ENCODE data around the gene GULP1. TPM values are rescaled to one million over a fixed set of nuclear protein-coding genes. Genes with fewer than 3 reads are reported as not detected.

GULP1 gene
- total and polyA plus RNA-seq, 2 experiments from 2014 or later = 94.6 to 181 TPM

- H3F3A ChIP-seq (replicated peaks; ENCODE audit: low read depth) = no peaks in the 10 kb centered on the region
- no peaks in the 10 kb centered on the region for H3K27me3 ChIP-seq (ENCODE audit: insufficient read depth)
- H3K4me2 ChIP-seq = no peak overlapping the region
- DNase-seq (ENCODE audit: low spot score) (no peak), ATAC-seq (no peak)
- no peaks in the 10 kb centered on the region for H3K36me3 ChIP-seq (ENCODE audit: insufficient read depth)
- Mint-ChIP-seq H3K36me3 (ENCODE audit: low read depth) (no peaks in the 10 kb centered on the region), H3K4me1 (peaks cover 2% of the 10 kb centered on the region; the same call in 1 of the 3 replicates), H3K9me3 (no peaks in the 10 kb centered on the region), H3K4me3 (no peak overlapping the region), H3K27ac (no peak overlapping the region), H3K27me3 (ENCODE audit: insufficient read depth, low read depth, poor library complexity) (no peaks in the 10 kb centered on the region)
- H3K4me1 ChIP-seq (ENCODE audit: insufficient read depth) = no peaks in the 10 kb centered on the region
- H3K79me2 ChIP-seq (replicated peaks; ENCODE audit: insufficient read depth) = no peaks in the 10 kb centered on the region
- no peak overlapping the region for H3K27ac ChIP-seq (ENCODE audit: low read depth)
- H3K9me2 ChIP-seq (ENCODE audit: insufficient read depth) = 0 out of 2 replicates have a peak, but pooled peaks cover 5% of the 10 kb centered on the region
- TF ChIP-seq ZNF114 (CRISPR knock-in tag; IDR thresholded peaks at IDR 0.05) (no peak), STAT1 (IDR thresholded peaks at IDR 0.05; ENCODE audit: unreplicated experiment) (no peak), ETS1 (IDR thresholded peaks at IDR 0.05) (no peak), POLR2AphosphoS5 (IDR thresholded peaks at IDR 0.05; ENCODE audit: low read depth) (no peak), EZH2phosphoT487 (IDR thresholded peaks at IDR 0.05; ENCODE audit: unreplicated experiment) (no peak), REST (IDR thresholded peaks at IDR 0.05; ENCODE audit: unreplicated experiment) (no peak)
- TF ChIP-seq, protein P1, sequence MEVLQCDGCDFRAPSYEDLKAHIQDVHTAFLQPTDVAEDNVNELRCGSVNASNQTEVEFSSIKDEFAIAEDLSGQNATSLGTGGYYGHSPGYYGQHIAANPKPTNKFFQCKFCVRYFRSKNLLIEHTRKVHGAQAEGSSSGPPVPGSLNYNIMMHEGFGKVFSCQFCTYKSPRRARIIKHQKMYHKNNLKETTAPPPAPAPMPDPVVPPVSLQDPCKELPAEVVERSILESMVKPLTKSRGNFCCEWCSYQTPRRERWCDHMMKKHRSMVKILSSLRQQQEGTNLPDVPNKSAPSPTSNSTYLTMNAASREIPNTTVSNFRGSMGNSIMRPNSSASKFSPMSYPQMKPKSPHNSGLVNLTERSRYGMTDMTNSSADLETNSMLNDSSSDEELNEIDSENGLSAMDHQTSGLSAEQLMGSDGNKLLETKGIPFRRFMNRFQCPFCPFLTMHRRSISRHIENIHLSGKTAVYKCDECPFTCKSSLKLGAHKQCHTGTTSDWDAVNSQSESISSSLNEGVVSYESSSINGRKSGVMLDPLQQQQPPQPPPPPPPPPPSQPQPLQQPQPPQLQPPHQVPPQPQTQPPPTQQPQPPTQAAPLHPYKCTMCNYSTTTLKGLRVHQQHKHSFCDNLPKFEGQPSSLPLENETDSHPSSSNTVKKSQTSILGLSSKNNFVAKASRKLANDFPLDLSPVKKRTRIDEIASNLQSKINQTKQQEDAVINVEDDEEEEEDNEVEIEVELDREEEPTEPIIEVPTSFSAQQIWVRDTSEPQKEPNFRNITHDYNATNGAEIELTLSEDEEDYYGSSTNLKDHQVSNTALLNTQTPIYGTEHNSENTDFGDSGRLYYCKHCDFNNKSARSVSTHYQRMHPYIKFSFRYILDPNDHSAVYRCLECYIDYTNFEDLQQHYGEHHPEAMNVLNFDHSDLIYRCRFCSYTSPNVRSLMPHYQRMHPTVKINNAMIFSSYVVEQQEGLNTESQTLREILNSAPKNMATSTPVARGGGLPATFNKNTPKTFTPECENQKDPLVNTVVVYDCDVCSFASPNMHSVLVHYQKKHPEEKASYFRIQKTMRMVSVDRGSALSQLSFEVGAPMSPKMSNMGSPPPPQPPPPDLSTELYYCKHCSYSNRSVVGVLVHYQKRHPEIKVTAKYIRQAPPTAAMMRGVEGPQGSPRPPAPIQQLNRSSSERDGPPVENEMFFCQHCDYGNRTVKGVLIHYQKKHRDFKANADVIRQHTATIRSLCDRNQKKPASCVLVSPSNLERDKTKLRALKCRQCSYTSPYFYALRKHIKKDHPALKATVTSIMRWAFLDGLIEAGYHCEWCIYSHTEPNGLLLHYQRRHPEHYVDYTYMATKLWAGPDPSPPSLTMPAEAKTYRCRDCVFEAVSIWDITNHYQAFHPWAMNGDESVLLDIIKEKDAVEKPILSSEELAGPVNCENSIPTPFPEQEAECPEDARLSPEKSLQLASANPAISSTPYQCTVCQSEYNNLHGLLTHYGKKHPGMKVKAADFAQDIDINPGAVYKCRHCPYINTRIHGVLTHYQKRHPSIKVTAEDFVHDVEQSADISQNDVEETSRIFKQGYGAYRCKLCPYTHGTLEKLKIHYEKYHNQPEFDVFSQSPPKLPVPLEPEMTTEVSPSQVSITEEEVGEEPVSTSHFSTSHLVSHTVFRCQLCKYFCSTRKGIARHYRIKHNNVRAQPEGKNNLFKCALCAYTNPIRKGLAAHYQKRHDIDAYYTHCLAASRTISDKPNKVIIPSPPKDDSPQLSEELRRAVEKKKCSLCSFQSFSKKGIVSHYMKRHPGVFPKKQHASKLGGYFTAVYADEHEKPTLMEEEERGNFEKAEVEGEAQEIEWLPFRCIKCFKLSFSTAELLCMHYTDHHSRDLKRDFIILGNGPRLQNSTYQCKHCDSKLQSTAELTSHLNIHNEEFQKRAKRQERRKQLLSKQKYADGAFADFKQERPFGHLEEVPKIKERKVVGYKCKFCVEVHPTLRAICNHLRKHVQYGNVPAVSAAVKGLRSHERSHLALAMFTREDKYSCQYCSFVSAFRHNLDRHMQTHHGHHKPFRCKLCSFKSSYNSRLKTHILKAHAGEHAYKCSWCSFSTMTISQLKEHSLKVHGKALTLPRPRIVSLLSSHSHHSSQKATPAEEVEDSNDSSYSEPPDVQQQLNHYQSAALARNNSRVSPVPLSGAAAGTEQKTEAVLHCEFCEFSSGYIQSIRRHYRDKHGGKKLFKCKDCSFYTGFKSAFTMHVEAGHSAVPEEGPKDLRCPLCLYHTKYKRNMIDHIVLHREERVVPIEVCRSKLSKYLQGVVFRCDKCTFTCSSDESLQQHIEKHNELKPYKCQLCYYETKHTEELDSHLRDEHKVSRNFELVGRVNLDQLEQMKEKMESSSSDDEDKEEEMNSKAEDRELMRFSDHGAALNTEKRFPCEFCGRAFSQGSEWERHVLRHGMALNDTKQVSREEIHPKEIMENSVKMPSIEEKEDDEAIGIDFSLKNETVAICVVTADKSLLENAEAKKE (CRISPR knock-in tag; IDR thresholded peaks at IDR 0.05) = no peak
- no peak overlapping the region for H2AFZ ChIP-seq
- no peak overlapping the region for H3K4me3 ChIP-seq
- H4K20me1 ChIP-seq (replicated peaks; ENCODE audit: insufficient read depth) = no peaks in the 10 kb centered on the region
Measured at GRCh38 chr2:188620916-188621315, 329.2 kb downstream of the GULP1 start.

Measured in GM23338 (cell line).